IPS-18c (cell line): ENCODE results near the gene COLEC12.

Experiments used
- H3K4me3 ChIP-seq: 2 replicates; pipeline ENCODE4 v1.7.0; 2013; ENCODE audit warnings: low read depth, mild to moderate bottlenecking, low read length, moderate library complexity; ENCODE audit not compliant: insufficient read depth
- H3K9me3 ChIP-seq: one replicate; pipeline ENCODE4 v1.6.1; 2013; ENCODE audit warnings: mild to moderate bottlenecking, low read length, moderate library complexity; ENCODE audit not compliant: control insufficient read depth, insufficient read depth

The COLEC12 gene

DNA sequence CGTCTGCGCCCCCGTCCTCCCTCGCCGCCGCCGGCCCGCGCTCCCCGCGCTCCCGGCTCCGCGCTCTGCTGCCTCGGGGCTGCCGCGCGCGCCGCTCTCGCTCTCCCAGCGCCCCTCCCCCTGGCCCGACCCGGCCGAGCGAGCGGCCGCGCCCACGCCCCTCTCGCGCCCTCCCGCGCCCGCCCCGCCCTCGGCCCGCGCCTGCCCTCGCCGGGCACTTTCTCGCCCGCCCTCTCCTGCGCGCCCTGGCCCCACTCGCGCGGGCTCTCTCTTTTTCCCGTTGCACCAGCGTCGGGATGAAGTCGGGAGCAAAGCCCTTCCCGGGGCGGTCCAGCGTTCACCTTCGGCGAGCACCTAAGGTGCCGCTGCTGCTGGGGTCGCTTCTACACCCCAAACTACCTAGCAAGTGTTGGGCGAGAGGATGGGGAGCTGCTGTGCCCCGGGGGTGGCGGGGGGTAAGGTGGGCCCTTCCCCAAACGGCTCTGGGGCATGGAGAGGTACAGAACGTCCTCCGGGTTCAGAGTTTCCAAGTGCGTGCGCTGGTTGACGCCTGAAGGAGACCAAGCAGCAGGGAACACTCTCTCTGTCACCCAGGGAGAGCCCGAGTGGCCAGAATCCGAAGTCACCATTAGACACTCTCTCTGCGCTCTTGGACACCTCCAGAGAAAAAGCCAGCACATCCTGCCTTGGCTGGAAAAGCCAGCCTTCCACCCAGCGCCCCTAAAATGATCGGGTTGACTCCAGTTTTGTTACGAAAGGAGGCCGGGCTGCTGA, at the start of gene COLEC12:
Gene COLEC12, minus strand, starts transcription at position 70 of the 774 bp plus-strand sequence. CDS start 187 bp downstream, outside the sequence.
- Histone ChIP-seq H3K4me3 (peak within 1 kb of the TSS; percentile 68), H3K9me3 (peaks cover 2% of the 10 kb centered on the region)

DNA sequence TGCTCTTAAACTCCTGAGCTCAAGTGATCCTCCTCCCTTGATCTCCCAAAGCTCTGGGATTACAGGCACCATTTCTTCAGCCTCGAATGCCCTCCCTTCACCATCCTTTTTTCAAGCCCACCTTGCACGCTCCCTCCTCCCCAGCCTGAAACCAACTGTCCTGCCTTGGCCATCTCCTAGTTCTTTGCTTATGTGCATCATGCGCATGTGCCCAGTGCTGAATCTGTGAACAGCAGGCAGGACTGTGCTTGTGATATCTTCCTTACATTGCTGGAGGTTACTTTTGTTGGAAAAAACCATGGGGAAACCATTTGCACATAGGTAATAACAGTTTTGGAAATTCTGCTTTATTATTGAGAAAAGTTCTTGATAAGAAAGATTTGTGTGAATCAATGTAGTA, 49.5 kb upstream of the COLEC12 start:
- Histone ChIP-seq H3K4me3 (no peak overlapping the region), H3K9me3 (no peaks in the 10 kb centered on the region)

DNA sequence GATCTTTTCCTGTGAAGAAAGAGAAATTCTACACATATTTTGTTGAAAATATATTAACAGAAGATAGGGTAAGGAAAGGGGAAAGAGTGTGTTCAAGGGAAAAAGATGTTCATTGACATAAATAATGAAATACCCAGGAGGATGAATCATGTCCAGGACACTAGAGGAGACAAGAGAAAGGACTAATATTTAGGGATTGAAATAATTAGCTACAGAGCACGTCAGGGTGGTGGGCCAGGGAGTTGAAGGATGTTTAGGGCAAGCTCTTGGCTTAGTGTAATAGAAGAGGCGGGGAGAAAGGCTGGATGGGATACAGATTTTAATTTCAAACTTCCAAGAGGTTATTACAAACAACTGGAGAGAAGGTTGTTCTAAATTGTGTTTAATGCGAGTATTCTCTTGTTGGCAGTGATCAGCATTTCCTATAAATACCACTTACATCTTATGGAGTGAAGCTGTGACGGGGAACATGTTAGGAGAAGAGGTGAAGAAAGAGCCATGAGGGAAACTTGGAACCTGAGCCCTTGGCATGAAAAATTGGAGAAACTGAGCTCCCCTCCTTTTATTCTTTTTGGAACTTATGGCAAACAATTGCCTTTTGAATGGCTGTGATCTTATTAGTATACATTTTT, 43.1 kb upstream of the COLEC12 start:
- no peaks in the 10 kb centered on the region for H3K9me3 ChIP-seq
- no peak overlapping the region for H3K4me3 ChIP-seq

DNA sequence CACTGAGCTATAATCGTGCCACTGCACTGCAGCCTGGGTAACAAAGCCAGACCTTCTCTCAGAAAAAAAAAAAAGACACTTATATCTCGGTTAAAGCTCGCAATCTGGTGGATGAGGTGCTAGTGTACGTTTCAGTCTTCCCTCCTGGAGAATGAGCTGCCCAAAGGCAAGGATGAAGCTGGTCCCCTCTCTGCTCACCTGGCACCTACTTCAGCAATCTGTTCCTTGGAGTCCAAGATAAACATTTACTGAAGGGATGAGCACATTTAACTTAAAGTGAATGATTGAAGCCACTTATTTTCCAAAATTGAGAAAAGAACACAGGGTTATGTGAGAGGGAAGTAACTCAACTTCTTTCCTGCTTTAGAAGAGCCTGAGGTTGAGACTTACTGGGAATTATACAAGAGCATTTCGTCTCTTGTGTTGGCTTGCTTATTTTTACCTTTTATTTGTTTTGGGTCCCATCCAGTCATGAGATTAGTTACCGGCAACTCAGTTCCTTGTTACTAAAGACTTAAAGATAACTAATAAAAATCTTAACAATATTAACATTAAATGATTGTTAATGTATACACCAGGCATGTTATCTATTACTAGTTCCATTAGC, 33.6 kb upstream of the COLEC12 start:
- Histone ChIP-seq H3K9me3 (no peaks in the 10 kb centered on the region), H3K4me3 (no peak overlapping the region)

DNA sequence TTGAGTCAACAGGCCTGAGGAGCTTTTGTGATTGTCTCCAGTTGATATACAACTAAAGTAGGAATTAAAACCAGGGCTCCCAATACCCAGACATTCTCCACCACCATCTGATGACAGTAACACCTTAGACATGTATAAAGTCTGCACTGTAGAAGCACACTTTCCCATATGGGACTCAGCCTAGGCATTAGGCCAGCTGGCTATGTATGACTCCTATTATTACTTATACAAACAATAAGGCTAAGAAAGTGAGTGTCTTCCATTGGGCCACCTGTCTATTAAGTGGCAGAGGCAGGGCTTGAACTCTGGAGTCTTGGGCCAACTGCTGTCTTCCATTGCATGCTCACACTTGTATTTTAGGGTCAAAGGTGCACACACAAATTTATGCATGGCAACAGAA, 32.1 kb upstream of the COLEC12 start:
- no peak overlapping the region for H3K4me3 ChIP-seq
- no peaks in the 10 kb centered on the region for H3K9me3 ChIP-seq

DNA sequence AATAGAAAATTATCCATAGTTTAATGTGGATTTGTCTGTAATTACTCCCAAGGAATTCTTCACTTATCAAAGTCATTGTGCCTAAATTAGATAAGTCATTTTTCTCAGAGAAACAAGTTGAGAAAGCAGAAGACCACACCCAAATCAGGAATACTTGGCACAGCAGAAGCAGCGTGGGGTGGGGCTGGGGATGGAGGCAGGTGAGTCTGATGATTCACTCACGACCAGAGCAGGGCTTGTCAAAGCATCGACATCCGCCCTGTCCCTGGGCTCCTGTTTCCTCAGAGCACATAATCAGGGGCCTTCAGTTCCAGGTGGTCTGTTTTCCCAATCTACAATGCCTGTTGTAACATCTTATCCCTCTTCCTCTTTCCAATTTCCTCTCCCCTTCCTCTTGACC, 31.5 kb upstream of the COLEC12 start:
- no peak overlapping the region for H3K4me3 ChIP-seq

DNA sequence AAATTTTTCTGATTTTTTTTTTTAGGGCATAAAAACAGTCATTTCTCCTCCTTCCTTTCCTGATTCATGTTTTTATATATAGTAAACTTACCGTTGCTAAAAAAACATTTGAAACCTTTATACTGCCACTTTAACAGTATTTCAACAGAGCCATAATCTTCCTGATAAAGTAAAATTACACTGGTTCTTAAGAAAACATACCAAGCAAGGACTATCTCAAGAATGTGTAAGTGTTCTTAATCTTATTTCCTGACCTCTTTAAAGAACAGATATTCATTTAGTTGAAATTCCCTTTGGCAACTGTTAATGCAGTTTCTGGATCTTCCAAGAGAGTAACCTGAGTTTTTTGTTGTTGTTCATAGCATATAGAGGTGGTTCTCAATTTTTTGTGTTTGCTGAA, 26.6 kb upstream of the COLEC12 start:
- Histone ChIP-seq H3K9me3 (no peaks in the 10 kb centered on the region), H3K4me3 (no peak overlapping the region)

More for the DNA sequence above, 31.5 kb upstream of the COLEC12 start:
- H3K9me3 ChIP-seq = no peaks in the 10 kb centered on the region

DNA sequence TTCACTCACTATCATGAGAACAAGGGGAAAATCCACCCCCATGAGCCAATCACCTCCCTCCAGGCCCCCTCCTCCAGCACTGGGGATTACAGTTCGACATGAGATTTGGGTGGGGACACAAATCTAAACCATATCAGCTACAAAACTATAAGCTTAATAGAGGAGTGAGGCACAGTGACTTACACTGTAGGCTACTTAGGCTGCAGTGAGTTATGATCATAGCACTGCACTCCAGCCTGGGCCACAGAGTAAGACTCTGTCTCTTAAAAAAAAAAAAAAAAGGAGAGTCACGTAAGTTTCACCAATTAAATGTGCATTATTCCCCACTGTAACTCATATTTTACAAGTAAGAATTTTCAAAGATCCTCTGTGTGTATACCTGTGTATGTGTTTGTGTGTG, 26.2 kb upstream of the COLEC12 start:
- H3K9me3 ChIP-seq = no peaks in the 10 kb centered on the region

DNA sequence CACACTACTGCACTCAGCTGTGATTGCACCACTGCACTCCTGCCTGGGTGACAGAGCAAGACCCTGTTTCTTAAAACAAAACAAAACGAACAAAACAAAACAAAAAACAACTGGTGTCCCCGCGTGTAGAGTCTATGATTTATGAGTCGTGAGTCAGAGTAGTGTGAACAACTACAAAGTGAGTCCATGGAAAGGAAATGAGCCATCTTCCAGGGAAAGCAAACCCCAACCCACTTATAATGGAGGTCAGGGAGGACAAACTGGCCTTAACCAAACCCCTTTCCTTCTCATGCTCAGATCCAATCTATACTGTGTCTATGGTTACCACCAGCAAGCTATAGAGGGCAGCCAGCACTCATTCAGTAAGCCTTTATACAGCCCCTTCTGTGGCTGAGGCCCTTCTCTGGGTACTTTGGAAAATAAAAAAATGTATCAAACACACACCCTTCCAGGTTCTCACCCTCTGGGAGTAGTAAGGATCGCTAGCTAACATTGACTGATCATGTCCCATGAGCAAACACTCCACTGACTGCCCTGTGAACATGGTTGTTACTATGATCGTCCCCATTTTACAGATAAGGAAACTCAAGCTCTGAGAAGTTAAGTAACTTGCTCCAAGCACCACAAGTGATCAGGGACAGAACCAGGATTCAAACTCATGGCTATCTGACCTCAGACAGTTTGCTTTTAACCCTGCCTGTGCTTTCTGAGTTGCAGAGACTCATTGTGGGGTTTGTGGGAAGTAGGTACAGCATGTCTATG, 24.7 kb upstream of the COLEC12 start:
- Histone ChIP-seq H3K4me3 (no peak overlapping the region), H3K9me3 (no peaks in the 10 kb centered on the region)

More for the DNA sequence above, 26.2 kb upstream of the COLEC12 start:
- H3K4me3 ChIP-seq = no peak overlapping the region

DNA sequence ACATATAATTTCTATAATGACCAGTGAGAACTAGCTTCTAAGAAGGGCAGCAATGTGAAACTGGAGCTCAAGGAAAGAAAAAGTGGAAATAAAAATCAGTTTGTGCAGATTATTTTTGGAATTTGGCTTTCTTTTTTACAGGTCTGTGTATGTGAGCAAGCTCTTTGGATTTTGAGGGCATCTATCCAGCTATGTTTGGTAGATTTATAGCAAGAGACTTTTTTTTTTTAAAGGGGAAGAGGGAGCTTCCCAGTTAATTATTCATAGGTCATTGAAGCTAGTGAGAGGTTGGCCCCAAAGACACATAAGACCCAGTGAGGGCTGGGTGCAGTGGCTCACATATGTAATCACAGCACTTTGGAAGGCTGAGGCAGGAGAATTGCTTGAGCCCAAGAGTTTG, 24.0 kb upstream of the COLEC12 start:
- H3K9me3 ChIP-seq = no peaks in the 10 kb centered on the region
- H3K4me3 ChIP-seq = no peak overlapping the region

DNA sequence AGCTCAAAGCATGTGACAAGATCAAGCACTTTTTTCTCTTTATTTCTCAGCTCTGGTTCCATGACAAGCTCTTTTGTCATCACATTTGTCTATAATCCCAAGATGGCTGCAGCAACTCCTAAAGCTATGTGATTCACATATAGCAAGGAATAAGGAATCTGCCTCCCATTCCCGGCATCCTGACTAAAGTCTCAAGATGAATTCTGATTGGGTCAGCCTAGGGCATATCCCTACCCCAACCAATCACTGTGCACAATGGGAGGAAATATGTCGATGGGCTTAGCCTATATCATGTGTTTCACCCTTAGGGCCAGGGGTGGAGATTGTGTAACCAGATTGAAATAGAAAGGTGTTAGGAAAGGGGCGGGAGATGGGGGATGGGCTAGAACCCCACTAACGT, 23.1 kb upstream of the COLEC12 start:
- no peaks in the 10 kb centered on the region for H3K9me3 ChIP-seq
- H3K4me3 ChIP-seq = no peak overlapping the region

DNA sequence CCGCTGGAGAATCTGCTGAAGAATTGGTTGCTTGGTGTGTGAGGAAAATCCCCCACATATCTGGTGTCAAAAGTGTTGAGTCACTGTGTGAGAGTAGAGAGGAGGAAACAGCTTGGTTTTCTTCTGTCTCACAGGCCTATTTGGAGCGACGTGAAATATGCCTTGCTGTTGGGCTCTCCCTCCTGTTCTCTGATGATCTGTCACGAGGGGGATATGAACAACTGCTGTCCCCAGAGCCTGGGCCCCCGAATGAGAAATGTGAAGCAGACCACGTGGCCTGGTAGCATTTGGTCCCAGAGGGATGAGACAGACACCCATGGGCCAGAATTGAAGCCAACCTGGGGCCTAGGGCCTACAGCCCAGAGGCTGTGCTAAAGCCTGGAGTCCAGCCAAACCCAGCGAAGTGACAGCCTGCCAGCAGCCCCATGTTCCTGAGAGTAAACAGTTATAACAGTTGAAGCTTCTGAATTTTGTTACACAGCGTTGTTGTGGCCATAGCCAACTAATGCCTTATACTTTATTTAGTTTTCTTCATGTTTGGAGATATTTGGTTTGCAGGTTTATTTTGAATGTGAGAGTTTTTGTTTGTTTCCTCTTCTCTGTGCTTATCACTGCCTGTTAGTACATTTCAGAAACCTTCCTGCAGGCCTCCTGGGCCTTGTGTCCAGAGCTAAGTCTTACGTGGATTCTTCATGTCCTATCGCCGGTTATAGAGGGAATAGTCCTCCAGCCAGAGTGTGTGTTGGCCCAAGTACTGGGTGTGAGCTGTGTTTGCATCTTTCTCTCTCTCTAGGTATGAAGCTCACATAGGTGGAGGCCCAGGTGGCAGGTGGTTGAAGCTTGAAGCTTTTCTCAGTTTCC, 18.7 kb upstream of the COLEC12 start:
- Histone ChIP-seq H3K9me3 (peaks cover 6% of the 10 kb centered on the region), H3K4me3 (no peak overlapping the region)

DNA sequence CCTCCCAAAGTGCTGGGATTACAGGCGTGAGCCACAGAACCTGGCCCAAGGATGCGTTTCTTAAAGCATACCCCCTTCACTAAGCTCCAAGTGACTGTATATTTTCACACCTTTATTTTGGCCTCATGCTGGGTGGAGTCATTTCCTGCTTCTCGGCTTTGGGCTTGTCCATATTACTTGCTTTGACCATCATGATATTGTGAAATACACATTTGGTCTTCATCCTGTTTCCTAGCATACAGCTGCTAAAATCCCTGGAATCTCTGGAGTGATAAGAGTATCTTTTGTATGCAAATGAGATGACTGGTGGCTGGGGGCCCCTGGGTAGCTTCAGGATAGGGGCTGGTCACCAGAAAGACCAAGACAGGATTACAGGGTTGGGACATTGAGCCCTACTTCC, 17.6 kb upstream of the COLEC12 start:
- Histone ChIP-seq H3K4me3 (no peak overlapping the region), H3K9me3 (peaks cover 6% of the 10 kb centered on the region)

DNA sequence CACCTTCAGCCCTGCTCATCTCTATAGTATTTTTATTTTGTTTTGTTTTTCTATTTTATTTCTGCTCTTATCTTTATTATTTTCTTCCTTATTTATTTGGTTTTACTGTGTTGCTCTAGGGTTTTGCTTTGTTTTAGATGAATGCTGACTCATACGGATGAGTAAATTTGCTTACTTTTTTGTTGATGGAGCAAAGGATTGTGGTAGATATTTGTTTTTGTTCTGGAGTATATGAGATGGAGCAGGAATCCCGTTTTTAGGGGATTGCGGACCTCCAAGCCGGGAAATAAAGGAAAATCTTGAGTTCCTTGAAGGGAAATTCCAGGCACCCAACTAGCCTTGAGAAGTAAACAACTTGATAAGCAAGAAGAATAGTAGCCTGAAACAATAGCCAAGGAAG, 15.3 kb upstream of the COLEC12 start:
- peaks cover 6% of the 10 kb centered on the region for H3K9me3 ChIP-seq
- no peak overlapping the region for H3K4me3 ChIP-seq

DNA sequence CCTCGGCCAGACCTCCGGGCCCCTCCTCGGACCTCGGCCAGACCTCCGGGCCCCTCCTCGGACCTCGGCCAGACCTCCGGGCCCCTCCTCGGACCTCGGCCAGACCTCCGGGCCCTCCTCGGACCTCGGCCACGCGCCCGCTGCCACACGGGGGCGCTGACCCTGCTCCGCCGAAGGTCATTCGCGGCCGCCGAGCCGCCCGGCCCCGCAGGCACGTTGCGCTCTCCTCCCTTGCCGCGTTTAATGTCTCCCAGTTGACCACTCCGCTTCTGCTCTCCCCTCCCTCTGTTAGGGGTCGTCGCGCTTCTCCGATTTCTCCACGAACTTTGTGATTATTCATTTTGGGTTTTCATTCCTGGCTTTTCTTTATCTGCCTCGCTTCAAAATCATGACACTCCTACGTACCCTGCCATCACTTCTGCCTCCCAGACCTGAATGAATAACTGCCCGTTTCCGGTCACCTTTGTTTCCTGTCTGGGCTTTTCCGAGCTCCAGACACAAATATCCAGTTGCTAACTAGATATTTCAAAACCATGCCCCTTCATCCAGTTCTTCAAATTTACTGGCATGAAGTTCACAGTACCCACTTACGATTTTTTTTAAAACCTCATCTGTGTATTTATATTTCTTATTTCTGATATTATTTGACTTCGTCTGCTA, 14.8 kb upstream of the COLEC12 start:
- no peak overlapping the region for H3K4me3 ChIP-seq
- H3K9me3 ChIP-seq = peaks cover 6% of the 10 kb centered on the region

DNA sequence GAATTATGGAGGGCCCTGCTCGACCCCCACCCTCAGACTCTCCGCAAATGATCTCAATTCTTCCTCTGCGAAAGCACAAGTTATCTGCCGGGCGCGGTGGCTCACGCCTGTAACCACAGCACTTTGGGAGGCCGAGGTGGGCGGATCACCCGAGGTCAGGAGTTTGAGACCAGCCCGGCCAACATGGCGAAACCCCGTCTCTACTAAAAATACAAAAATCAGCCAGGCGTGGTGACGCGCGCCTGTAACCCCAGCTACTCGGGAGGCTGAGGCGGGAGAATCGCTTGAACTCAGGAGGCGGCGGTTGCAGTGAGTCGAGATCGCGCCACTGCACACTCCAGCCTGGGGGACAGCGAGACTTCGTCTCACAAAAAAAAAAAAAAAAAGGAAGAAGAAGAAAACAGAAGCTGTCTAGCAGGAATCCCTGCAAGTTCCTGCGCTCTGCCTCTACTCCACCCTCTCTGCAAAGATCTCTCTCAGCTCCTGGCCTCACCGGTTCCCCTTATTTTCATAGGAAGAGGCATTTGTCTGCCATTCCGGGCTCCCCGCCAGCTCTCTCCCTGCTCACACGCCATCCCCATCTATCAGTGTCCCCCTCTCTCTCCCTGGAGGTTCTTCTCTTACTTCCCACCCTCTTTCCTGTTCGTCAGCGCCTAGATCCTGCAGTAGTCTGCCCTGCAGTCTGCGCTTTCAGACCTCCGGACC, 13.5 kb upstream of the COLEC12 start:
- no peak overlapping the region for H3K4me3 ChIP-seq

More for the DNA sequence above, 13.5 kb upstream of the COLEC12 start:
- peaks cover 6% of the 10 kb centered on the region for H3K9me3 ChIP-seq
